Measurements from ENCODE around the gene KCNIP4.

Gene KCNIP4

GRCh38 chr4:21952549-21952948 lies 4.0 kb upstream of the KCNIP4 start:
- H3K9me3 Mint-ChIP-seq (ENCODE audit: low read depth): no peaks in the 10 kb centered on the region
- no peak overlapping the region for H3K4me3 Mint-ChIP-seq
- H3K27me3 Mint-ChIP-seq: peaks cover 23% of the 10 kb centered on the region
- no peak overlapping the region for H3K27ac Mint-ChIP-seq
- peaks cover 6% of the 10 kb centered on the region for H3K4me1 Mint-ChIP-seq (ENCODE audit: low read depth)
- H3K36me3 Mint-ChIP-seq: no peaks in the 10 kb centered on the region

GRCh38 chr4:21949073-21949457 lies 493 bp upstream of the KCNIP4 start:
- Mint-ChIP-seq H3K27me3 (peaks cover 36% of the 10 kb centered on the region), H3K27ac (no peak overlapping the region), H3K36me3 (no peaks in the 10 kb centered on the region), H3K4me3 (no peak overlapping the region), H3K9me3 (ENCODE audit: low read depth) (no peaks in the 10 kb centered on the region), H3K4me1 (ENCODE audit: low read depth) (peaks cover 7% of the 10 kb centered on the region)

- Mint-ChIP-seq H3K27ac (no peak overlapping the region), H3K9me3 (ENCODE audit: low read depth) (no peaks in the 10 kb centered on the region), H3K4me3 (peak overlapping the region; percentile 77)
Observed at GRCh38 chr4:21947791-21948346, 703 bp downstream of the KCNIP4 start.

GRCh38 chr4:21946858-21947257 lies 1.7 kb downstream of the KCNIP4 start:
- Mint-ChIP-seq H3K4me3 (no peak overlapping the region), H3K27me3 (peaks cover 37% of the 10 kb centered on the region), H3K36me3 (no peaks in the 10 kb centered on the region), H3K9me3 (ENCODE audit: low read depth) (no peaks in the 10 kb centered on the region), H3K27ac (no peak overlapping the region), H3K4me1 (ENCODE audit: low read depth) (peaks cover 7% of the 10 kb centered on the region)

More at GRCh38 chr4:21947791-21948346, 703 bp downstream of the KCNIP4 start:
- no peaks in the 10 kb centered on the region for H3K36me3 Mint-ChIP-seq
- peaks cover 7% of the 10 kb centered on the region for H3K4me1 Mint-ChIP-seq (ENCODE audit: low read depth)
- peaks cover 39% of the 10 kb centered on the region for H3K27me3 Mint-ChIP-seq

GRCh38 chr4:21921526-21922180 lies 26.9 kb downstream of the KCNIP4 start:
- Mint-ChIP-seq H3K27ac (no peak overlapping the region), H3K36me3 (no peaks in the 10 kb centered on the region), H3K27me3 (no peaks in the 10 kb centered on the region), H3K9me3 (ENCODE audit: low read depth) (peaks cover 8% of the 10 kb centered on the region), H3K4me1 (ENCODE audit: low read depth) (no peaks in the 10 kb centered on the region), H3K4me3 (no peak overlapping the region)

- no peaks in the 10 kb centered on the region for H3K36me3 Mint-ChIP-seq
- peaks cover 8% of the 10 kb centered on the region for H3K9me3 Mint-ChIP-seq (ENCODE audit: low read depth)
Observed at GRCh38 chr4:21915761-21916160, 32.8 kb downstream of the KCNIP4 start.

GRCh38 chr4:21901831-21902230 lies 46.7 kb downstream of the KCNIP4 start:
- no peaks in the 10 kb centered on the region for H3K36me3 Mint-ChIP-seq
- peaks cover 16% of the 10 kb centered on the region for H3K9me3 Mint-ChIP-seq (ENCODE audit: low read depth)
- no peak overlapping the region for H3K27ac Mint-ChIP-seq
- no peak overlapping the region for H3K4me3 Mint-ChIP-seq
- H3K4me1 Mint-ChIP-seq (ENCODE audit: low read depth): no peaks in the 10 kb centered on the region
- H3K27me3 Mint-ChIP-seq: no peaks in the 10 kb centered on the region

More at GRCh38 chr4:21915761-21916160, 32.8 kb downstream of the KCNIP4 start:
- Mint-ChIP-seq H3K27ac (no peak overlapping the region), H3K4me1 (ENCODE audit: low read depth) (no peaks in the 10 kb centered on the region), H3K4me3 (no peak overlapping the region), H3K27me3 (no peaks in the 10 kb centered on the region)

GRCh38 chr4:21901281-21901680 lies 47.3 kb downstream of the KCNIP4 start:
- Mint-ChIP-seq H3K36me3 (no peaks in the 10 kb centered on the region), H3K4me3 (no peak overlapping the region), H3K27me3 (no peaks in the 10 kb centered on the region), H3K27ac (no peak overlapping the region), H3K4me1 (ENCODE audit: low read depth) (no peaks in the 10 kb centered on the region), H3K9me3 (ENCODE audit: low read depth) (peaks cover 16% of the 10 kb centered on the region)

- no peaks in the 10 kb centered on the region for H3K27me3 Mint-ChIP-seq
- H3K4me1 Mint-ChIP-seq (ENCODE audit: low read depth): no peaks in the 10 kb centered on the region
- no peak overlapping the region for H3K27ac Mint-ChIP-seq
- H3K36me3 Mint-ChIP-seq: no peaks in the 10 kb centered on the region
- peaks cover 9% of the 10 kb centered on the region for H3K9me3 Mint-ChIP-seq (ENCODE audit: low read depth)
- no peak overlapping the region for H3K4me3 Mint-ChIP-seq
Observed at GRCh38 chr4:21900211-21900610, 48.4 kb downstream of the KCNIP4 start.

GRCh38 chr4:21898101-21898500 lies 50.5 kb downstream of the KCNIP4 start:
- no peak overlapping the region for H3K27ac Mint-ChIP-seq
- H3K4me1 Mint-ChIP-seq (ENCODE audit: low read depth): no peaks in the 10 kb centered on the region
- H3K27me3 Mint-ChIP-seq: no peaks in the 10 kb centered on the region
- H3K9me3 Mint-ChIP-seq (ENCODE audit: low read depth): peaks cover 9% of the 10 kb centered on the region
- no peaks in the 10 kb centered on the region for H3K36me3 Mint-ChIP-seq
- no peak overlapping the region for H3K4me3 Mint-ChIP-seq

- Mint-ChIP-seq H3K4me3 (no peak overlapping the region), H3K9me3 (ENCODE audit: low read depth) (peaks cover 9% of the 10 kb centered on the region), H3K27me3 (no peaks in the 10 kb centered on the region), H3K4me1 (ENCODE audit: low read depth) (no peaks in the 10 kb centered on the region), H3K36me3 (no peaks in the 10 kb centered on the region), H3K27ac (no peak overlapping the region)
Observed at GRCh38 chr4:21896767-21897166, 51.8 kb downstream of the KCNIP4 start.

GRCh38 chr4:21893136-21893535 lies 55.4 kb downstream of the KCNIP4 start:
- Mint-ChIP-seq H3K36me3 (no peaks in the 10 kb centered on the region), H3K9me3 (ENCODE audit: low read depth) (peaks cover 13% of the 10 kb centered on the region), H3K27ac (no peak overlapping the region), H3K4me3 (no peak overlapping the region), H3K27me3 (no peaks in the 10 kb centered on the region), H3K4me1 (ENCODE audit: low read depth) (no peaks in the 10 kb centered on the region)

- peaks cover 4% of the 10 kb centered on the region for H3K9me3 Mint-ChIP-seq (ENCODE audit: low read depth)
- peaks cover 5% of the 10 kb centered on the region for H3K4me1 Mint-ChIP-seq (ENCODE audit: low read depth)
- no peak overlapping the region for H3K4me3 Mint-ChIP-seq
- no peaks in the 10 kb centered on the region for H3K27me3 Mint-ChIP-seq
- H3K27ac Mint-ChIP-seq: no peak overlapping the region
- H3K36me3 Mint-ChIP-seq: no peaks in the 10 kb centered on the region
Observed at GRCh38 chr4:21890231-21890630, 58.3 kb downstream of the KCNIP4 start.

- peak overlapping the region; percentile 21 for H3K4me3 Mint-ChIP-seq
- no peaks in the 10 kb centered on the region for H3K27me3 Mint-ChIP-seq
- peak overlapping the region; percentile 83 for H3K27ac Mint-ChIP-seq
- no peaks in the 10 kb centered on the region for H3K36me3 Mint-ChIP-seq
- peaks cover 7% of the 10 kb centered on the region for H3K9me3 Mint-ChIP-seq (ENCODE audit: low read depth)
- H3K4me1 Mint-ChIP-seq (ENCODE audit: low read depth): peaks cover 9% of the 10 kb centered on the region
Observed at GRCh38 chr4:21888195-21888976, 60.2 kb downstream of the KCNIP4 start.

GRCh38 chr4:21887481-21887880 lies 61.1 kb downstream of the KCNIP4 start:
- Mint-ChIP-seq H3K27ac (peak overlapping the region; percentile 54), H3K4me1 (ENCODE audit: low read depth) (peaks cover 9% of the 10 kb centered on the region), H3K27me3 (no peaks in the 10 kb centered on the region), H3K36me3 (no peaks in the 10 kb centered on the region), H3K4me3 (no peak overlapping the region), H3K9me3 (ENCODE audit: low read depth) (peaks cover 7% of the 10 kb centered on the region)

Data from activated naive CD8-positive, alpha-beta T cell (primary cell).